SJSA1 (cell line): ENCODE measurements around the gene PTPRN. TPM values are rescaled to one million over a fixed set of nuclear protein-coding genes. Genes with fewer than 3 reads are reported as not detected.

ENCODE experiments used
- DNase-seq, 2 experiments: peaks; one replicate each; pipeline ENCODE4 v3.0.0-alpha.2; 2015 to 2020; ENCODE audit warnings: low spot score in 2 of 2, low read depth in 1 of 2
- H3K27ac ChIP-seq: fragments of 250-450 bp; sonication (Bioruptor Pico); 2 replicates; pipeline ENCODE4 v1.5.1; 2020; ENCODE audit warnings: mild to moderate bottlenecking, moderate library complexity
- H3K27me3 ChIP-seq: fragments of 250-450 bp; sonication (Bioruptor Pico); replicated peaks from 2 replicates; pipeline ENCODE4 v1.5.1; 2020; ENCODE audit warnings: mild to moderate bottlenecking, moderate library complexity
- H3K36me3 ChIP-seq: fragments of 250-450 bp; sonication (Bioruptor Pico); 2 replicates; pipeline ENCODE4 v1.5.1; 2020; ENCODE audit warnings: mild to moderate bottlenecking
- H3K4me1 ChIP-seq: fragments of 250-450 bp; sonication (Bioruptor Pico); replicated peaks from 2 replicates; pipeline ENCODE4 v1.6.1; 2021; ENCODE audit warnings: mild to moderate bottlenecking
- H3K4me3 ChIP-seq: fragments of 250-450 bp; sonication (Bioruptor Pico); 2 replicates; pipeline ENCODE4 v1.5.1; 2020; ENCODE audit warnings: mild to moderate bottlenecking
- H3K9me3 ChIP-seq: fragments of 250-450 bp; sonication (Bioruptor Pico); replicated peaks from 2 replicates; pipeline ENCODE4 v1.5.1; 2020; ENCODE audit warnings: mild to moderate bottlenecking
- total RNA-seq: library from RNA; depleted of rRNA; stranded (reverse); fragments of >200 nt; shearing (Covaris generic); gene quantifications from 2 replicates; pipeline ENCODE4 v1.2.3, GENCODE V29; 2014

PTPRN gene
- total RNA-seq, 1 experiment from 2014 or later, result 4.2 TPM

DNA sequence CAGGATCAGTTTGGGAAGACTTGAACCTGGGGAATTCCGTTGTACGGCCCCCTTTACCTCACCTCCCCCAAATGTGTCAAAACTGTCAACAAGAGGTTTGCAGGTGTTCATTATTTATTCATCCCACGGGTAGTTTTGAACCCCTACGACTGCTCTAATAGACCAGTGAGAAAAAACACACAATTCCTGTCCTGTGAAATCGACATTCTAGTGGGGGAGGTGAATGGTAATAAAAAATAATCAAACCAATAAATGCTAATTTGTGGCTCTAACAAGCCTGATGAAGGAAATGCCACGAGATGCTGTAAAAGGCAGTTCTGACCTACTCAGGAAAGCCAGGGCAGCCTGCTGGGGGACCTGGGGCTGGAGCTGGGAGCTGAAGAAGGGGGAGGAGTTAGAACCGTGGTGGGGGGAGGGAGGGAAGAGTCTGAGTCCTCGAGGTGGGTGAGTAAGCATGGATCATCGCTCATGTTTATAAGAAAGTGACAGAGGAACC is 30.5 kb downstream of the PTPRN start:
- H3K9me3 ChIP-seq, result no peaks in the 10 kb centered on the region
- H3K4me3 ChIP-seq, result peak overlapping the region; percentile 58
- DNase-seq, result no peak

GRCh38 chr2:219277703-219278654 is 31.2 kb downstream of the PTPRN start:
- no peaks in the 10 kb centered on the region for H3K27me3 ChIP-seq
- peaks cover 47% of the 10 kb centered on the region for H3K4me1 ChIP-seq
- H3K9me3 ChIP-seq, result no peaks in the 10 kb centered on the region
- H3K27ac ChIP-seq, result peak overlapping the region; percentile 21; the same call in 1 of the 2 replicates
- no peak overlapping the region for H3K4me3 ChIP-seq
- peak; percentile 78 to 80 for DNase-seq
- peaks cover 27% of the 10 kb centered on the region for H3K36me3 ChIP-seq

More for the DNA sequence above, 30.5 kb downstream of the PTPRN start:
- Histone ChIP-seq H3K27ac (peak overlapping the region; percentile 21; the same call in 1 of the 2 replicates), H3K4me1 (peaks cover 40% of the 10 kb centered on the region), H3K36me3 (peaks cover 28% of the 10 kb centered on the region), H3K27me3 (no peaks in the 10 kb centered on the region)

GRCh38 chr2:219274361-219274921 is 34.8 kb downstream of the PTPRN start:
- Histone ChIP-seq H3K36me3 (peaks cover 2% of the 10 kb centered on the region; the same call in 1 of the 2 replicates), H3K9me3 (no peaks in the 10 kb centered on the region), H3K27ac (peak overlapping the region; percentile 74), H3K27me3 (no peaks in the 10 kb centered on the region), H3K4me3 (no peak overlapping the region), H3K4me1 (peaks cover 41% of the 10 kb centered on the region)
- peak; percentile 80 to 86 for DNase-seq

DNA sequence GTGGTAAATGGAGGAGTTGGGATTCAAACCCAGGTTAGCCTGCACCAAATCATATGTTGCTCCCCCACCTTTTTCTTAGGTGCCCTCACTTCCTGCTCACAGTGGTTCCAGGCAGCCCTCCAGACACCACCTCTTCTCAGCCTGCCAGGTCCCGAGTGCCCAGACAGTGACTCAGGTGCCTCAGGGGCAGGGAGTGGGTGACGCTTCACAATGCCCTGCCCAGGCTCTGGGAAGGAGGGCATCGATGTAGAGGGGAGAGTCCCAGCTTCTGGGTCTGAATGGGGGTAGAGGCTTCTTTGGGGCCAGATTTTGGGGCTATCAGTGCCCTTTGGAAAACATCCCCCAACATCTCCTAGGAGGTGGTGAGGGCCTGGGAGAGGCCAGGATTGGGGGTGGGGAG is 35.3 kb downstream of the PTPRN start:
- H3K4me1 ChIP-seq, result peaks cover 41% of the 10 kb centered on the region
- peak overlapping the region; percentile 74 for H3K27ac ChIP-seq
- H3K4me3 ChIP-seq, result no peak overlapping the region
- DNase-seq, result no peak
- H3K27me3 ChIP-seq, result no peaks in the 10 kb centered on the region
- no peaks in the 10 kb centered on the region for H3K36me3 ChIP-seq
- no peaks in the 10 kb centered on the region for H3K9me3 ChIP-seq

- no peak for DNase-seq
- H3K27ac ChIP-seq, result no peak overlapping the region
- H3K27me3 ChIP-seq, result no peaks in the 10 kb centered on the region
- H3K4me3 ChIP-seq, result no peak overlapping the region
- H3K36me3 ChIP-seq, result no peaks in the 10 kb centered on the region
- no peaks in the 10 kb centered on the region for H3K9me3 ChIP-seq
- H3K4me1 ChIP-seq, result peaks cover 32% of the 10 kb centered on the region
Observed at GRCh38 chr2:219272995-219273394, 36.2 kb downstream of the PTPRN start.

- H3K27me3 ChIP-seq, result no peaks in the 10 kb centered on the region
- peaks cover 25% of the 10 kb centered on the region for H3K4me1 ChIP-seq
- no peaks in the 10 kb centered on the region for H3K36me3 ChIP-seq
- no peak overlapping the region for H3K27ac ChIP-seq
- DNase-seq, result no peak
- no peak overlapping the region for H3K4me3 ChIP-seq
- no peaks in the 10 kb centered on the region for H3K9me3 ChIP-seq
Observed at GRCh38 chr2:219272356-219272755, 36.8 kb downstream of the PTPRN start.

DNA sequence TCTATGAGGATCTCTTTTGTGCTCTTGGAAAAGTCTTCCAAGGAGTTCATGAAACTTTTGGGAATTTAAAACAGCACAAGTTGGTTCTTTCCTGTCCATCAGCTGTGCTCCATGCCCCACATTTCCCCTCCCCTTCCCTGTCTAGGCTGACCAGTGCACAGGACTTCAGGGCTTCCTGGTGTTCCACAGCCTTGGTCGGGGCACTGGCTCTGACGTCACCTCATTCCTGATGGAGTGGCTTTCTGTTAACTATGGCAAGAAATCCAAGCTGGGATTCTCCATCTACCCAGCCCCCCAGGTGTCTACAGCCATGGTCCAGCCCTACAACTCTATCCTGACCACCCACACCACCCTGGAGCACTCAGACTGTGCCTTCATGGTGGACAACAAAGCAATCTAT is 38.2 kb downstream of the PTPRN start:
- H3K36me3 ChIP-seq, result no peaks in the 10 kb centered on the region
- H3K27me3 ChIP-seq, result no peaks in the 10 kb centered on the region
- no peak overlapping the region for H3K4me3 ChIP-seq

DNA sequence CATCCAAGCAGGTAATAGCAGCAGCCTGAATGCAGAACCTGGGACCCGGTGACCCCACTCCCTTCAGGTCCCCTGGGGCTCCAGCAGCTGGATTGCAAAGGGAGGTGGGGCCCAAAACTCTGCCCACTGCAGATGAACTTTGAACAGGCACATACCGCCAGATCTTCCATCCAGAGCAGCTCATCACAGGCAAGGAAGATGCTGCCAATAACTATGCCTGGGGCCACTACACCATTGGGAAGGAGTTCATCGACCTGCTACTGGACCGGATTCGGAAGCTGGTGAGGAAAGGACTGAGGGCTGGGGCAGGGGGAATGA is 39.2 kb downstream of the PTPRN start:
- Histone ChIP-seq H3K9me3 (no peaks in the 10 kb centered on the region), H3K36me3 (no peaks in the 10 kb centered on the region), H3K4me1 (peaks cover 22% of the 10 kb centered on the region), H3K27me3 (no peaks in the 10 kb centered on the region), H3K27ac (no peak overlapping the region), H3K4me3 (no peak overlapping the region)
- DNase-seq, result no peak

More for the DNA sequence above, 38.2 kb downstream of the PTPRN start:
- H3K9me3 ChIP-seq, result no peaks in the 10 kb centered on the region
- H3K4me1 ChIP-seq, result peaks cover 25% of the 10 kb centered on the region
- H3K27ac ChIP-seq, result no peak overlapping the region
- no peak for DNase-seq

- no peak overlapping the region for H3K4me3 ChIP-seq
Observed at GRCh38 chr2:219269362-219270054, 39.7 kb downstream of the PTPRN start.

DNA sequence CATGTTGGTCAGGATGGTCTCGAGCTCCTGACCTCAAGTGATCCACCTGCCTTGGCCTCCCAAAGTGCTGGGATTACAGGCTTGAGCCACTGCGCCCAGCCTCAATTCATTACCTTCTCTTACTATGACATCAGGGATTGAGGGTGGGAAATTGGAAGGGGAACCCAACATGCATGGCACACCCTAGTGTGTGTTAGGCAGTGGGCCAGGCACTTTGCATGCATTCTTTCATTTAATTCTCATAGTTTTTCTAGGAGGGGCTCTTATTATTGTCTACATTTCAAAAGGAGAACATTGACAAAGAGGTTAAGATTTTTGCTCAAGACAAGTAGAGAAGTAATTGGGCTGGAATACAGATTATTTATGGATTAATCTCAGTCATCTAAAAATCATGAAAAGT is 40.9 kb downstream of the PTPRN start:
- no peak for DNase-seq
- Histone ChIP-seq H3K27ac (no peak overlapping the region), H3K27me3 (no peaks in the 10 kb centered on the region), H3K36me3 (no peaks in the 10 kb centered on the region), H3K9me3 (no peaks in the 10 kb centered on the region; the same call in 1 of the 2 replicates), H3K4me3 (no peak overlapping the region), H3K4me1 (peaks cover 5% of the 10 kb centered on the region)

More at GRCh38 chr2:219269362-219270054, 39.7 kb downstream of the PTPRN start:
- H3K27ac ChIP-seq, result no peak overlapping the region
- no peaks in the 10 kb centered on the region for H3K36me3 ChIP-seq
- no peaks in the 10 kb centered on the region for H3K9me3 ChIP-seq
- no peaks in the 10 kb centered on the region for H3K27me3 ChIP-seq
- no peak for DNase-seq
- peaks cover 17% of the 10 kb centered on the region for H3K4me1 ChIP-seq

DNA sequence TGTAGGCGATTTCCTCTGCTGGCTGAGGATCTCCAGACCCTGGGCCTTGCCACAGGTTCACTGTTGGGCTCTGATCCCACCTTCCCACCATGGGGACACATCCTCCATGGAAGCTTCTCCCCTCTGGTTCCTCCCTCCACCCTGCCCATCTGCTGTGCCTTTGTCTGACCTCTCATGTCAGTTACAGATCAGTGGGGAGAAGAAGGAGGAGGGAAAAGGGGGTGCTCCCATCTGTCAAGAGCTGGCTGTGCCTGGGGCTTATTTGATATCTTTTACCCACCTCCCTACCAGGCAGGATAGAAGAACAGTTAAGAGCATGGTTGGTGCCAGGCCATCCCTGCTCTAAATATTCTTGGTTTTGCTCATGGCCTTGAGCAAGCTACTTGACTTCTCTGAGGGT is 42.3 kb downstream of the PTPRN start:
- Histone ChIP-seq H3K27me3 (no peaks in the 10 kb centered on the region), H3K27ac (no peak overlapping the region), H3K4me3 (no peak overlapping the region), H3K4me1 (no peaks in the 10 kb centered on the region), H3K36me3 (no peaks in the 10 kb centered on the region), H3K9me3 (no peaks in the 10 kb centered on the region; the same call in 1 of the 2 replicates)
- DNase-seq, result no peak

DNA sequence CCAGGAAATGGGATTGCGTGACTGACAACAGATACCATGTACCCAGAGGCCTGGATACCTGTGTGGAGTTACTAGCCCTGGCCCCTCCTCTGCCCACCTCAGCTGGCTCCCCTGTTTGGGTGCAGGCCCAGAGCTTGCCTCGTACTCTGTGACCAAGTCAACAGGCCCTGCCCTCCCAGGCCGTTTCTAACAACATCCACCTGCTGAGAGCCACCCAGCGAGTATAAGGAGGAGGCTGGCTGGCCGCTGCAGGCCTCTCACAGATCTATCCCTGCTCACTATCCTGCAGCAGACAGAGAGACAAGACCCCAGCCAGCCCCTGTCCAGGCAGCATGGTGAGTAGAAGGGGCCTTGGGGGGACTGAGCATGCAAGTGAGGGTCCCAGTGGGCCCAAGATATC is 43.0 kb downstream of the PTPRN start:
- no peaks in the 10 kb centered on the region for H3K36me3 ChIP-seq
- no peaks in the 10 kb centered on the region for H3K4me1 ChIP-seq
- H3K27ac ChIP-seq, result no peak overlapping the region
- no peak overlapping the region for H3K4me3 ChIP-seq
- H3K27me3 ChIP-seq, result peaks cover 1% of the 10 kb centered on the region; the same call in 1 of the 2 replicates
- no peak for DNase-seq
- H3K9me3 ChIP-seq, result no peaks in the 10 kb centered on the region; the same call in 1 of the 2 replicates

DNA sequence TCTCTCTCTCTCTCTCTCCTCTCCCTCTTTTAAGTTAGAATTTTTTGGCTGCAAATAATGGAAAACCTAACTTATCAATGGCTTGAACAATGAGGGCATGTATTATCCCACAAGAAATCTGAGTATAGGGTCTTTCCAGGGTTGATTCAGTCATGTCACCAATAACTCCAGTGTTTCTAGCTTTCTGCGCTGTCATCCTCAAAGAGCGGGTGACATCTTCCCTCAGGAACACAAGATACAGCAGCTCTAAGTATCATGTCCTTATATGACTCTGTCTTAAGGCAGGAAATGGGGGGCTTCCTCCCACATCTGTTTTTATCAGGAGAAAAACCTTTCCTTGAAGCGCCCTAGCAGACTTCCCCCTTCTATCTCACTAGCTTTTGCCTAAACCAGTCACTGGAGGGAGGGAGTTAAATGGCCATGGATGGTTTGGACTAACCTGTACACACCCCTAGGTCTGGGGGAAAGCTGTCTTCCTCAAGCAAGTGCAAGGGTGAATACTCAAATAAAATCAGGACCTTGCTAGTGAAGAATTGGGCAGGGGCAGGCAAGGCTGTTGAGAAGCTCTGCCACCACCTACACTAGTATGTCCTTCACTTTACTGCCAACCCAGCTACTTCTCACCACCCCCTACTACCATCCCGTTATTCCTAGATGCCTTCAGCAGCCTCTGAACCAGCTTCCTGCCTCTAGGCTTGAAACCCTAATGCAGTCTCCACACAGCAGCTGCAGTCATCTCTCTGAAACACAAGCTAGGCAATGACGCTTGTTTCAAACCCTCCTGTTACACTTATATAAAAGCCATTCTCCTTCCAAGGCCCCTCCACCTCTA is 48.0 kb downstream of the PTPRN start:
- no peak for DNase-seq

More for the DNA sequence above, 48.0 kb downstream of the PTPRN start:
- peaks cover 20% of the 10 kb centered on the region for H3K27me3 ChIP-seq
- H3K4me1 ChIP-seq, result no peaks in the 10 kb centered on the region
- no peak overlapping the region for H3K4me3 ChIP-seq
- no peak overlapping the region for H3K27ac ChIP-seq
- no peaks in the 10 kb centered on the region for H3K36me3 ChIP-seq
- H3K9me3 ChIP-seq, result no peaks in the 10 kb centered on the region; the same call in 1 of the 2 replicates
